ENCODE measurements around the gene UBE2E1.
A peak's percentile ranks its signal among the peaks of the same experiment; 100 is the strongest.

The UBE2E1 gene

GRCh38 chr3:23821858-23822257, 16.1 kb downstream of the UBE2E1 start:
- Mint-ChIP-seq H3K4me3 (no peak overlapping the region), H3K9me3 (no peaks in the 10 kb centered on the region), H3K36me3 (ENCODE audit: low read depth) (peaks cover 3% of the 10 kb centered on the region), H3K4me1 (peaks cover 60% of the 10 kb centered on the region), H3K27me3 (no peaks in the 10 kb centered on the region), H3K27ac (no peak overlapping the region)
- DNase-seq = no peak
- ATAC-seq = no peak

- no peaks in the 10 kb centered on the region for H3K9me3 Mint-ChIP-seq
- no peak for DNase-seq
- no peaks in the 10 kb centered on the region for H3K27me3 Mint-ChIP-seq
- H3K36me3 Mint-ChIP-seq (ENCODE audit: low read depth) = peaks cover 2% of the 10 kb centered on the region
- H3K4me3 Mint-ChIP-seq = no peak overlapping the region
- no peak overlapping the region for H3K27ac Mint-ChIP-seq
- H3K4me1 Mint-ChIP-seq = peaks cover 58% of the 10 kb centered on the region
- ATAC-seq = no peak
Measured at GRCh38 chr3:23822559-23822958, 16.8 kb downstream of the UBE2E1 start.

GRCh38 chr3:23823620-23824019, 17.9 kb downstream of the UBE2E1 start:
- Mint-ChIP-seq H3K27ac (no peak overlapping the region), H3K27me3 (no peaks in the 10 kb centered on the region), H3K4me3 (no peak overlapping the region), H3K36me3 (ENCODE audit: low read depth) (no peaks in the 10 kb centered on the region), H3K9me3 (no peaks in the 10 kb centered on the region), H3K4me1 (peaks cover 63% of the 10 kb centered on the region)
- no peak for ATAC-seq
- no peak for DNase-seq

- Mint-ChIP-seq H3K27me3 (no peaks in the 10 kb centered on the region), H3K4me3 (no peak overlapping the region), H3K27ac (no peak overlapping the region), H3K9me3 (no peaks in the 10 kb centered on the region), H3K36me3 (ENCODE audit: low read depth) (peaks cover 2% of the 10 kb centered on the region), H3K4me1 (peaks cover 67% of the 10 kb centered on the region)
- DNase-seq (no peak), ATAC-seq (no peak)
Measured at GRCh38 chr3:23824699-23825444, 19.1 kb downstream of the UBE2E1 start.

GRCh38 chr3:23825802-23826201, 20.0 kb downstream of the UBE2E1 start:
- Mint-ChIP-seq H3K27me3 (no peaks in the 10 kb centered on the region), H3K36me3 (ENCODE audit: low read depth) (peaks cover 2% of the 10 kb centered on the region), H3K4me1 (peaks cover 69% of the 10 kb centered on the region), H3K27ac (no peak overlapping the region), H3K9me3 (no peaks in the 10 kb centered on the region), H3K4me3 (no peak overlapping the region)
- DNase-seq (no peak), ATAC-seq (no peak)

GRCh38 chr3:23826382-23827064, 20.8 kb downstream of the UBE2E1 start:
- peaks cover 69% of the 10 kb centered on the region for H3K4me1 Mint-ChIP-seq
- DNase-seq (no peak), ATAC-seq (no peak)
- H3K27ac Mint-ChIP-seq = no peak overlapping the region
- H3K27me3 Mint-ChIP-seq = no peaks in the 10 kb centered on the region
- H3K9me3 Mint-ChIP-seq = no peaks in the 10 kb centered on the region
- H3K36me3 Mint-ChIP-seq (ENCODE audit: low read depth) = peaks cover 2% of the 10 kb centered on the region
- no peak overlapping the region for H3K4me3 Mint-ChIP-seq

GRCh38 chr3:23829242-23829934, 23.6 kb downstream of the UBE2E1 start:
- Mint-ChIP-seq H3K4me1 (peaks cover 68% of the 10 kb centered on the region), H3K9me3 (no peaks in the 10 kb centered on the region), H3K36me3 (ENCODE audit: low read depth) (peaks cover 2% of the 10 kb centered on the region), H3K4me3 (no peak overlapping the region), H3K27ac (no peak overlapping the region), H3K27me3 (no peaks in the 10 kb centered on the region)
- DNase-seq (no peak), ATAC-seq (no peak)

GRCh38 chr3:23830869-23831484, 25.2 kb downstream of the UBE2E1 start:
- ATAC-seq (peak; percentile 88), DNase-seq (no peak)
- H3K4me3 Mint-ChIP-seq = no peak overlapping the region
- peaks cover 63% of the 10 kb centered on the region for H3K4me1 Mint-ChIP-seq
- no peaks in the 10 kb centered on the region for H3K27me3 Mint-ChIP-seq
- no peaks in the 10 kb centered on the region for H3K9me3 Mint-ChIP-seq
- peaks cover 2% of the 10 kb centered on the region for H3K36me3 Mint-ChIP-seq (ENCODE audit: low read depth)
- peak overlapping the region; percentile 40 for H3K27ac Mint-ChIP-seq

GRCh38 chr3:23831517-23832394, 26.0 kb downstream of the UBE2E1 start:
- DNase-seq (no peak), ATAC-seq (no peak)
- Mint-ChIP-seq H3K27ac (no peak overlapping the region), H3K27me3 (no peaks in the 10 kb centered on the region), H3K4me1 (peaks cover 63% of the 10 kb centered on the region), H3K36me3 (ENCODE audit: low read depth) (peaks cover 2% of the 10 kb centered on the region), H3K9me3 (no peaks in the 10 kb centered on the region), H3K4me3 (no peak overlapping the region)

- no peak for DNase-seq
- ATAC-seq = no peak
- Mint-ChIP-seq H3K27me3 (no peaks in the 10 kb centered on the region), H3K9me3 (no peaks in the 10 kb centered on the region), H3K4me1 (peaks cover 64% of the 10 kb centered on the region), H3K36me3 (ENCODE audit: low read depth) (peaks cover 2% of the 10 kb centered on the region), H3K27ac (no peak overlapping the region), H3K4me3 (no peak overlapping the region)
Measured at GRCh38 chr3:23832523-23832922, 26.8 kb downstream of the UBE2E1 start.

GRCh38 chr3:23834082-23834870, 28.5 kb downstream of the UBE2E1 start:
- no peak for DNase-seq
- H3K27me3 Mint-ChIP-seq = no peaks in the 10 kb centered on the region
- no peak overlapping the region for H3K4me3 Mint-ChIP-seq
- no peaks in the 10 kb centered on the region for H3K9me3 Mint-ChIP-seq
- no peak for ATAC-seq
- no peak overlapping the region for H3K27ac Mint-ChIP-seq
- peaks cover 56% of the 10 kb centered on the region for H3K4me1 Mint-ChIP-seq
- H3K36me3 Mint-ChIP-seq (ENCODE audit: low read depth) = no peaks in the 10 kb centered on the region

- ATAC-seq (no peak), DNase-seq (no peak)
- no peak overlapping the region for H3K4me3 Mint-ChIP-seq
- H3K4me1 Mint-ChIP-seq = peaks cover 55% of the 10 kb centered on the region
- no peaks in the 10 kb centered on the region for H3K9me3 Mint-ChIP-seq
- no peaks in the 10 kb centered on the region for H3K36me3 Mint-ChIP-seq (ENCODE audit: low read depth)
- H3K27me3 Mint-ChIP-seq = no peaks in the 10 kb centered on the region
- no peak overlapping the region for H3K27ac Mint-ChIP-seq
Measured at GRCh38 chr3:23835087-23835486, 29.3 kb downstream of the UBE2E1 start.

GRCh38 chr3:23835802-23836201, 30.0 kb downstream of the UBE2E1 start:
- DNase-seq = no peak
- H3K4me3 Mint-ChIP-seq = no peak overlapping the region
- H3K4me1 Mint-ChIP-seq = peaks cover 49% of the 10 kb centered on the region
- H3K27me3 Mint-ChIP-seq = no peaks in the 10 kb centered on the region
- H3K9me3 Mint-ChIP-seq = no peaks in the 10 kb centered on the region
- ATAC-seq = no peak
- H3K27ac Mint-ChIP-seq = no peak overlapping the region
- H3K36me3 Mint-ChIP-seq (ENCODE audit: low read depth) = no peaks in the 10 kb centered on the region
